Testis (tissue), 3 donors: Measurements from ENCODE around the gene SORCS3. TPM values are rescaled to one million over a fixed set of nuclear protein-coding genes. Genes with fewer than 3 reads are reported as not detected.
"Not testable (repeated sequence)": the region's sequence is repeated elsewhere in the genome, so short reads cannot be mapped to it uniquely, and the experiment has no call there.

Experiments
- DNase-seq: peaks from one replicate; pipeline ENCODE4 v3.0.0-alpha.2; 2019
- H3K27ac ChIP-seq, 2 donors: fragments of 200-600 bp; sonication (generic); one replicate each; pipeline ENCODE4 v1.5.1; 2019
- H3K27me3 ChIP-seq: fragments of 200-600 bp; sonication (generic); one replicate; pipeline ENCODE4 v1.5.1; 2019
- H3K36me3 ChIP-seq: fragments of 200-600 bp; sonication (generic); one replicate; pipeline ENCODE4 v1.5.1; 2017; ENCODE audit warnings: low read depth; ENCODE audit errors: missing control alignments
- H3K4me1 ChIP-seq: fragments of 200-600 bp; sonication (generic); one replicate; pipeline ENCODE4 v1.5.1; 2019
- H3K4me3 ChIP-seq, 2 donors: fragments of 200-600 bp; sonication (generic); one replicate each; pipeline ENCODE4 v1.5.1; 2017 to 2019
- H3K9me3 ChIP-seq: fragments of 200-600 bp; sonication (generic); one replicate; pipeline ENCODE4 v1.5.1; 2017
- CTCF ChIP-seq, 3 experiments: fragments of 450-650 bp in 2 of 3; fragments of 200-600 bp in 1 of 3; sonication (generic) in 1 of 3; IDR thresholded peaks; one replicate each; pipeline ENCODE4 v1.5.1; 2016 to 2019; ENCODE audit warnings: antibody characterized with exemption in 3 of 3, mild to moderate bottlenecking in 2 of 3, moderate library complexity in 1 of 3
- POLR2A ChIP-seq: fragments of 450-650 bp; IDR thresholded peaks from one replicate; pipeline ENCODE4 v1.6.1; 2017; ENCODE audit warnings: antibody characterized with exemption, mild to moderate bottlenecking, moderate library complexity
- WGBS, 2 donors: methylation state at CpG; one replicate each; pipeline ENCODE4 v1.1.5; 2018; 5-methylcytosine and 5-hydroxymethylcytosine counted together
- intact Hi-C: fragments of 100-400 bp; cut with DNase I; formaldehyde crosslinking; loops from one replicate; pipeline ENCODE4 v1.15.1; 2023; ENCODE audit warnings: low total_unique reads
- polyA plus RNA-seq: library from polyadenylated mRNA; stranded (reverse); fragments of 350-450 nt; fragmentation: Illumina TruSeq; extraction: RNeasy Lipid Tissue Mini Kit (QIAGEN cat#74804); gene quantifications from one replicate; pipeline ENCODE4 v1.2.3, GENCODE V29; 2014; ENCODE audit warnings: low read depth, low replicate concordance; ENCODE audit not compliant: insufficient read depth
- total RNA-seq, 2 donors: library from RNA; depleted of rRNA; stranded (reverse); fragments of >200 nt; gene quantifications; one replicate each; pipeline ENCODE4 v1.2.3, GENCODE V29; 2016

The SORCS3 gene
- total and polyA plus RNA-seq, 3 donors from 2014 or later, result 1.3 to 2.2 (median 1.7) TPM

GRCh38 chr10:104690101-104690500 is 49.0 kb downstream of the SORCS3 start:
- 90 to 92% methylated on average over 3 of the region's 3 CpGs for WGBS, 2 donors
- no peaks in the 10 kb centered on the region for H3K4me1 ChIP-seq
- H3K4me3 ChIP-seq, result no peak overlapping the region
- no peak overlapping the region for H3K27ac ChIP-seq
- DNase-seq, result no peak
- H3K36me3 ChIP-seq, result no peaks in the 10 kb centered on the region
- intact Hi-C loops, result no loop called here
- no peaks in the 10 kb centered on the region for H3K9me3 ChIP-seq
- TF ChIP-seq POLR2A (no peak), CTCF (IDR thresholded peaks at IDR 0.05) (no peak)
- H3K27me3 ChIP-seq, result no peaks in the 10 kb centered on the region

GRCh38 chr10:104690959-104691358 is 49.9 kb downstream of the SORCS3 start:
- intact Hi-C loops, result no loop called here
- Histone ChIP-seq H3K4me3 (no peak overlapping the region), H3K9me3 (no peaks in the 10 kb centered on the region), H3K27me3 (no peaks in the 10 kb centered on the region), H3K36me3 (no peaks in the 10 kb centered on the region), H3K27ac (no peak overlapping the region), H3K4me1 (no peaks in the 10 kb centered on the region)
- no peak for TF ChIP-seq CTCF (IDR thresholded peaks at IDR 0.05)
- WGBS, 2 donors, result 31% methylated on average over 1 of the region's 1 CpG; no CpG with 5 or more reads in 1 of the 2 donors
- no peak for DNase-seq

GRCh38 chr10:104694074-104694473 is 53.0 kb downstream of the SORCS3 start:
- intact Hi-C loops, result no loop called here
- TF ChIP-seq POLR2A, result no peak
- Histone ChIP-seq H3K27ac (no peak overlapping the region), H3K4me1 (no peaks in the 10 kb centered on the region), H3K27me3 (no peaks in the 10 kb centered on the region), H3K9me3 (no peaks in the 10 kb centered on the region), H3K36me3 (no peaks in the 10 kb centered on the region), H3K4me3 (no peak overlapping the region)
- DNase-seq, result no peak
- WGBS, 2 donors, result 66 to 79% methylated on average over 1 of the region's 1 CpG

- H3K4me3 ChIP-seq, DNase-seq, H3K9me3 ChIP-seq, H3K36me3 ChIP-seq, H3K27me3 ChIP-seq, H3K27ac ChIP-seq, H3K4me1 ChIP-seq, intact Hi-C loops: not testable (repeated sequence)
- 85 to 89% methylated on average over 4 of the region's 4 CpGs for WGBS, 2 donors
These were observed 62.2 kb downstream of the SORCS3 start for GRCh38 chr10:104703262-104703661.

- TF ChIP-seq POLR2A, result no peak
- no peak for TF ChIP-seq CTCF (IDR thresholded peaks at IDR 0.05)
- no peaks in the 10 kb centered on the region for H3K4me1 ChIP-seq
- no peak overlapping the region for H3K27ac ChIP-seq
- no peak for DNase-seq
- no peak overlapping the region for H3K4me3 ChIP-seq
- intact Hi-C loops, result no loop called here
- no peaks in the 10 kb centered on the region for H3K9me3 ChIP-seq
- 84 to 87% methylated on average over 4 of the region's 4 CpGs for WGBS, 2 donors
- H3K36me3 ChIP-seq, result no peaks in the 10 kb centered on the region
- no peaks in the 10 kb centered on the region for H3K27me3 ChIP-seq
These were observed 65.8 kb downstream of the SORCS3 start for GRCh38 chr10:104706886-104707285.

- 62 to 69% methylated on average over 4 of the region's 4 CpGs for WGBS, 2 donors
- intact Hi-C loops, result no loop called here
These were observed 66.7 kb downstream of the SORCS3 start for GRCh38 chr10:104707602-104708459.

More at GRCh38 chr10:104707602-104708459, 66.7 kb downstream of the SORCS3 start:
- TF ChIP-seq POLR2A, result no peak
- TF ChIP-seq CTCF (IDR thresholded peaks at IDR 0.05), result no peak
- Histone ChIP-seq H3K4me1 (no peaks in the 10 kb centered on the region), H3K27ac (no peak overlapping the region), H3K36me3 (no peaks in the 10 kb centered on the region), H3K27me3 (no peaks in the 10 kb centered on the region), H3K9me3 (no peaks in the 10 kb centered on the region), H3K4me3 (no peak overlapping the region)
- no peak for DNase-seq
